Mesenchymal stem cell (in vitro differentiated cells and primary cell): ENCODE measurements around the gene ABCA1.

ENCODE experiments used
- DNase-seq: peaks from one replicate; pipeline ENCODE4 v3.0.0-alpha.2; 2013
- H2AFZ ChIP-seq: one replicate; pipeline ENCODE4 v1.6.1; 2013; ENCODE audit warnings: low read depth, mild to moderate bottlenecking, control low read depth, inconsistent platforms, low read length, moderate library complexity
- H2AK5ac ChIP-seq: 2 replicates; pipeline ENCODE4 v1.6.1; 2013; ENCODE audit warnings: low read length, moderate library complexity, mild to moderate bottlenecking, inconsistent platforms; ENCODE audit not compliant: severe bottlenecking
- H2BK120ac ChIP-seq: one replicate; pipeline ENCODE4 v1.6.1; 2013; ENCODE audit warnings: low read depth, mild to moderate bottlenecking, inconsistent platforms, low read length, moderate library complexity
- H2BK12ac ChIP-seq, 2 experiments: one replicate each; pipeline ENCODE4 v1.6.1; 2013; ENCODE audit warnings: inconsistent platforms in 2 of 2, low read length in 2 of 2, mild to moderate bottlenecking in 2 of 2, moderate library complexity in 2 of 2, control low read depth in 1 of 2
- H2BK15ac ChIP-seq: one replicate; pipeline ENCODE4 v1.6.1; 2013; ENCODE audit warnings: mild to moderate bottlenecking, low read depth, inconsistent platforms; ENCODE audit not compliant: poor library complexity, severe bottlenecking
- H2BK5ac ChIP-seq: 2 replicates; pipeline ENCODE4 v1.6.1; 2013; ENCODE audit warnings: low read depth, mild to moderate bottlenecking, low read length, control low read depth, inconsistent platforms; ENCODE audit not compliant: poor library complexity, severe bottlenecking
- H3K14ac ChIP-seq, 2 experiments: one replicate each; pipeline ENCODE4 v1.6.1; 2013; ENCODE audit warnings: inconsistent platforms in 2 of 2, low read length in 2 of 2, control low read depth in 1 of 2, mild to moderate bottlenecking in 1 of 2, moderate library complexity in 1 of 2
- H3K18ac ChIP-seq, 2 experiments: one replicate each; pipeline ENCODE4 v1.6.1; 2013; ENCODE audit warnings: inconsistent platforms in 2 of 2, low read length in 2 of 2, control low read depth in 1 of 2, low read depth in 1 of 2, mild to moderate bottlenecking in 1 of 2
- H3K23ac ChIP-seq, 2 experiments: one replicate each; pipeline ENCODE4 v1.6.1; 2013; ENCODE audit warnings: inconsistent platforms in 2 of 2, low read length in 2 of 2, mild to moderate bottlenecking in 2 of 2, moderate library complexity in 2 of 2, control low read depth in 1 of 2
- H3K27ac ChIP-seq: 2 replicates; pipeline ENCODE4 v1.5.1; 2013; ENCODE audit warnings: mild to moderate bottlenecking, moderate library complexity, low read length, control low read depth, inconsistent platforms; ENCODE audit not compliant: poor library complexity, severe bottlenecking
- H3K27me3 ChIP-seq, 2 experiments: 2 replicates each; pipeline versions ENCODE4 v1.6.1 to v1.7.0; 2013; ENCODE audit warnings: low read length in 2 of 2, mild to moderate bottlenecking in 2 of 2, moderate library complexity in 2 of 2, control low read depth in 1 of 2, inconsistent platforms in 1 of 2; ENCODE audit not compliant: control insufficient read depth in 1 of 2, insufficient read depth in 1 of 2
- H3K36me3 ChIP-seq, 2 experiments: 2 replicates each; pipeline versions ENCODE4 v1.6.1 to v1.7.0; 2013; ENCODE audit warnings: low read length in 2 of 2, control low read depth in 1 of 2, inconsistent platforms in 1 of 2, low read depth in 1 of 2, mild to moderate bottlenecking in 1 of 2; ENCODE audit not compliant: insufficient read depth in 2 of 2, control insufficient read depth in 1 of 2
- H3K4ac ChIP-seq, 2 experiments: one replicate each; pipeline ENCODE4 v1.6.1; 2013; ENCODE audit warnings: inconsistent platforms in 2 of 2, low read length in 2 of 2, mild to moderate bottlenecking in 2 of 2, moderate library complexity in 2 of 2, control low read depth in 1 of 2, low read depth in 1 of 2
- H3K4me1 ChIP-seq: 2 replicates; pipeline ENCODE4 v1.6.1; 2013; ENCODE audit warnings: low read depth, low read length, control low read depth; ENCODE audit not compliant: control insufficient read depth, insufficient read depth
- H3K4me2 ChIP-seq: 2 replicates; pipeline ENCODE4 v1.6.1; 2013; ENCODE audit warnings: low read length, mild to moderate bottlenecking, inconsistent platforms; ENCODE audit not compliant: poor library complexity, severe bottlenecking
- H3K4me3 ChIP-seq, 2 experiments: 2 replicates each; pipeline versions ENCODE4 v1.5.1 to v1.7.0; 2013; ENCODE audit warnings: low read length in 2 of 2, mild to moderate bottlenecking in 2 of 2, control low read depth in 1 of 2, low read depth in 1 of 2; ENCODE audit not compliant: insufficient read depth in 1 of 2
- H3K79me1 ChIP-seq: replicated peaks from 2 replicates; pipeline ENCODE4 v1.6.1; 2013; ENCODE audit warnings: mild to moderate bottlenecking, control low read depth, low read length, inconsistent platforms; ENCODE audit not compliant: poor library complexity, severe bottlenecking
- H3K9ac ChIP-seq: 2 replicates; pipeline ENCODE4 v1.7.0; 2013; ENCODE audit warnings: mild to moderate bottlenecking, low read length, moderate library complexity
- H3K9me3 ChIP-seq: 2 replicates; pipeline ENCODE4 v1.7.0; 2013; ENCODE audit warnings: mild to moderate bottlenecking, low read length; ENCODE audit not compliant: control insufficient read depth
- H4K8ac ChIP-seq: one replicate; pipeline ENCODE4 v1.6.1; 2013; ENCODE audit warnings: inconsistent platforms, mild to moderate bottlenecking, low read length, moderate library complexity
- H4K91ac ChIP-seq: one replicate; pipeline ENCODE4 v1.6.1; 2013; ENCODE audit warnings: mild to moderate bottlenecking, low read length, inconsistent platforms
- WGBS: methylation state at CpG from one replicate; pipeline ENCODE4 v1.1.7; 2013; ENCODE audit warnings: mixed read lengths; 5-methylcytosine and 5-hydroxymethylcytosine counted together

The ABCA1 gene

GRCh38 chr9:104766025-104766424 is 161.9 kb downstream of the ABCA1 start:
- Histone ChIP-seq H3K9me3 (no peaks in the 10 kb centered on the region), H3K14ac (no peak overlapping the region), H3K27ac (no peak overlapping the region), H3K4me1 (peaks cover 4% of the 10 kb centered on the region), H2BK120ac (no peak overlapping the region), H3K18ac (no peak overlapping the region), H2AK5ac (no peak overlapping the region), H3K79me1 (peaks cover 2% of the 10 kb centered on the region), H3K4me3 (no peak overlapping the region), H3K4me2 (no peak overlapping the region), H3K27me3 (no peaks in the 10 kb centered on the region), H2BK15ac (no peak overlapping the region), H2BK5ac (no peak overlapping the region), H3K9ac (no peak overlapping the region), H3K36me3 (peaks cover 0 to under 1% of the 10 kb centered on the region in 2 experiments), H2AFZ (no peak overlapping the region), H3K4ac (no peak overlapping the region), H4K91ac (no peak overlapping the region), H4K8ac (no peak overlapping the region), H3K23ac (no peak overlapping the region), H2BK12ac (no peak overlapping the region)
- WGBS, result 97% methylated on average over 6 of the region's 7 CpGs
- no peak for DNase-seq

- peak; percentile 29 for DNase-seq
- H3K4me2 ChIP-seq, result no peak overlapping the region
- no peaks in the 10 kb centered on the region for H3K9me3 ChIP-seq
- H2BK5ac ChIP-seq, result no peak overlapping the region
- no peak overlapping the region for H2BK120ac ChIP-seq
- H3K14ac ChIP-seq, result no peak overlapping the region
- no peak overlapping the region for H3K9ac ChIP-seq
- no peak overlapping the region for H4K8ac ChIP-seq
- no peak overlapping the region for H3K4ac ChIP-seq
- H2BK15ac ChIP-seq, result no peak overlapping the region
- no peaks in the 10 kb centered on the region for H3K27me3 ChIP-seq
- peaks cover 0 to 10% of the 10 kb centered on the region in 2 experiments for H3K36me3 ChIP-seq
- no peak overlapping the region for H3K4me3 ChIP-seq
- H3K23ac ChIP-seq, result no peak overlapping the region
- H2BK12ac ChIP-seq, result no peak overlapping the region
- H2AK5ac ChIP-seq, result no peak overlapping the region
- H3K18ac ChIP-seq, result no peak overlapping the region
- no peak overlapping the region for H2AFZ ChIP-seq
- WGBS, result 85% methylated on average over 4 of the region's 5 CpGs
- peaks cover 4% of the 10 kb centered on the region for H3K4me1 ChIP-seq
- H4K91ac ChIP-seq, result no peak overlapping the region
- H3K79me1 ChIP-seq, result peaks cover 2% of the 10 kb centered on the region
- H3K27ac ChIP-seq, result no peak overlapping the region
These were observed 162.8 kb downstream of the ABCA1 start for GRCh38 chr9:104765138-104765537.

GRCh38 chr9:104758974-104759373 is 169.0 kb downstream of the ABCA1 start:
- H3K36me3 ChIP-seq, result peaks cover 3 to 43% of the 10 kb centered on the region in 2 experiments
- no peak overlapping the region for H2BK120ac ChIP-seq
- H2AFZ ChIP-seq, result no peak overlapping the region
- H2BK12ac ChIP-seq, result no peak overlapping the region
- no peaks in the 10 kb centered on the region for H3K79me1 ChIP-seq
- H3K4me3 ChIP-seq, result no peak overlapping the region
- no peak overlapping the region for H3K23ac ChIP-seq
- no peak overlapping the region for H3K27ac ChIP-seq
- no peak overlapping the region for H3K14ac ChIP-seq
- no peak overlapping the region for H3K9ac ChIP-seq
- H4K8ac ChIP-seq, result no peak overlapping the region
- H4K91ac ChIP-seq, result no peak overlapping the region
- H2BK5ac ChIP-seq, result no peak overlapping the region
- no peaks in the 10 kb centered on the region for H3K9me3 ChIP-seq
- no peak overlapping the region for H3K4me2 ChIP-seq
- H3K27me3 ChIP-seq, result no peaks in the 10 kb centered on the region
- H2BK15ac ChIP-seq, result no peak overlapping the region
- H3K4me1 ChIP-seq, result peaks cover 4% of the 10 kb centered on the region
- 67% methylated on average over 2 of the region's 3 CpGs for WGBS
- no peak overlapping the region for H3K4ac ChIP-seq
- DNase-seq, result no peak
- no peak overlapping the region for H2AK5ac ChIP-seq
- H3K18ac ChIP-seq, result no peak overlapping the region

- Histone ChIP-seq H2AK5ac (no peak overlapping the region), H2BK12ac (no peak overlapping the region), H3K27me3 (no peaks in the 10 kb centered on the region), H3K4me3 (no peak overlapping the region), H2BK15ac (no peak overlapping the region), H3K4me1 (peaks cover 2% of the 10 kb centered on the region), H4K8ac (no peak overlapping the region), H3K36me3 (peaks cover 0 to 38% of the 10 kb centered on the region in 2 experiments), H3K9ac (no peak overlapping the region), H3K9me3 (no peaks in the 10 kb centered on the region), H3K79me1 (peaks cover 9% of the 10 kb centered on the region), H3K4ac (no peak overlapping the region), H3K23ac (no peak overlapping the region), H3K14ac (no peak overlapping the region), H4K91ac (no peak overlapping the region), H2BK120ac (no peak overlapping the region), H3K27ac (no peak overlapping the region), H2AFZ (no peak overlapping the region), H2BK5ac (no peak overlapping the region), H3K4me2 (no peak overlapping the region), H3K18ac (no peak overlapping the region)
- DNase-seq, result no peak
- WGBS, result 96% methylated on average over 2 of the region's 3 CpGs
These were observed 177.7 kb downstream of the ABCA1 start for GRCh38 chr9:104750185-104750767.
